A204.1 (cell line): Measurements from ENCODE around the gene LRRC43.

Source experiments
- FAIRE-seq: peaks from 2 replicates; lab custom pipeline; 2012; peaks lifted over from hg19 to GRCh38; lab: Jason Lieb, UNC

Gene LRRC43

GRCh38 chr12:122226366-122227125, 43.6 kb downstream of the LRRC43 start:
- no peak for FAIRE-seq

DNA sequence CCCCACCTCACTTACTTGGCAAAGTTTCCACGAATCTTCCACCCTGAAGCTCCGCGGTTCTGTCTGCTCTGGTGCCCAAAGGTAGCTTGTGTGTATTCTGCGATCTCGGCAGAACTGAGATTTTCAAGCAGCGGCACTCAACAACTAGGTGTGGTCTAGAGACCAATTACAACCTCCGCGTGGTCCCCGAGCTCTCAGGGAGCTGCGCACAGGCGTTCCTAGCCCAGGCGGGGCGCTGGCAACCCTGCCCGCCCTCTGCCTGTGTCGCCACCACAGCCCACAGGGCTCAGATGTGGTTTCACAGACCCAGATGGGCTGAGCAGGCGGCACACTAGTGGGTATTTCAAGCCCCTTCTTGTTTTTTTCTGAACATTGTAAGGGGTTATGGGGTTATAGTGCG, 44.4 kb downstream of the LRRC43 start:
- no peak for FAIRE-seq

- FAIRE-seq: no peak
Measured at GRCh38 chr12:122228092-122228491, 45.2 kb downstream of the LRRC43 start.

DNA sequence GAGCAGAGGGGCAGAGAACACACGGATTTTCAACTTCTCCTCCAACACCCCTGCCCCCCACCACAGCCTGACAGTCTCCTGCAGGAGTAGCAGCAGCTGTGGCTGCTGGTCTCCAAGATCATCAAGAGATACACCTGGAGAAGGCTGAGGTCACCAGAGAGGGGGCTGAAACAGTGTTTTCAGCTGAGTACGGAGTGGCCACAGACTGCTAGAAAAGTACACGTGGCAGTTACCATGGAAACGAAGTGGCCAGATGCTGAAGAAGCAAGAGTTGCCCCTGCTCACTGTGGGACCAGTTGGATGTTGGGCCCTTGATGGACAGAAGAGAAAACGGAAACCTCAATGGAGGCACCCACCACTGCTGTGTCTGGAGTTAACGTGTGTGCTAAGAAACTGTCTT, 47.9 kb downstream of the LRRC43 start:
- no peak for FAIRE-seq

DNA sequence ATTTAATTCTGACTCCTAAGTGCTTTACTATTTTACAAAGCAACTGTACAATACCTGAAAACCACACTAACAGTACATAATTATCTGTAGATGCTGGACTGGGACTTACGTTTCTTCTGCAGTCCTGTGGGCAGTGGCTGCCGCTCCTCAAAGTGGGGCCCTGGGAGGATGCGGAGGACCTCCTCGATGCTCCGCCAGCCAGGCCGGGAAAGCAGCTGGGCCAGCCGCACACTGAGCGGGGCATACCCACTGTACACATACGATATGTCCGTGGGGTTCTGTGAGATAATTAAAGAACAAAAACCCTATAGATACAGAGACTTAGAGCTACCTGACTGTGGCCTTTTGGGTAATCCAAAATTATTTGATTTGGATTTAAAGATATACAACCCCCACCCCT, 49.8 kb downstream of the LRRC43 start:
- no peak for FAIRE-seq

DNA sequence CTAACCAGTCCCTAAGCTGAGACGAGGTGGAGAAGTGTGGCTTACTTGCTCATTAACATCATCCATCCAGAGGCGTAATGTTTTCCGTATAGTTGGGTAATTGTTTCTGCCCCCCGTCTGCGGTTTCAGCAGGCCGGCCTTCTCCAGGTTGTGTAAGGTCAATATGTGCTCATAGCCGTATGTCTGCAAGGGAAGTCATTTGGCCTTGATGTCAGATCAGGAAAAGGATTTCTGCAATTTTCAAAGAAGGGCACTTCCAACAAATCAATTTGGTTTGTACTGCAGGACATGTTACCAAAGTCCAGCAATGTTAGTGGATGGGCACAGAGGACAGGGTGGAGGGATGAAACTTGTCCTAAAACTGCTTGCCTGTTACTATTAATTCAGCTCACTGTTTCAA, 52.8 kb downstream of the LRRC43 start:
- no peak for FAIRE-seq

DNA sequence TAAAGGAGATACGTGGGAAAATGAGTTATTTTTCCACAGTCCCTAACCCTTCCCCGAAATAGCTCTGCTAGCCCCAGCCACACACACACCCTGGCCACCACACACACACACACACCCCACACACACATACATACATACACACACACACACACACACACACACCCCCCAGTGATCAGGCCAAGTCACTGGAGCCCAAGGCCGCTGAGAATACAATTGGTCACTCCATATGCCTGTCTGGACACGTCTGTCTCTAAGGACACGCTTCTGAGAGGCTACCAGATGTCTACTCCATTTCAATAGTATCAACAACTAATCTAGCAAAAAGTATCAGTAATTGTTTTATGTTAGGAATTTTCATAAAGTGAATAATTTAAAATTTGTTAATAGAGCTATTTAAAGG, 55.9 kb downstream of the LRRC43 start:
- no peak for FAIRE-seq

- FAIRE-seq: no peak
Measured at GRCh38 chr12:122243965-122244364, 61.0 kb downstream of the LRRC43 start.

- no peak for FAIRE-seq
Measured at GRCh38 chr12:122244565-122245371, 61.8 kb downstream of the LRRC43 start.

GRCh38 chr12:122245553-122245952, 62.6 kb downstream of the LRRC43 start:
- FAIRE-seq: no peak

- no peak for FAIRE-seq
Measured at GRCh38 chr12:122250047-122250446, 67.1 kb downstream of the LRRC43 start.

- no peak for FAIRE-seq
Measured at GRCh38 chr12:122250536-122250935, 67.6 kb downstream of the LRRC43 start.
